Measurements from ENCODE around the gene ALPP.
"Not testable (repeated sequence)": the region's sequence is repeated elsewhere in the genome, so short reads cannot be mapped to it uniquely, and the experiment has no call there.

The ALPP gene

DNA sequence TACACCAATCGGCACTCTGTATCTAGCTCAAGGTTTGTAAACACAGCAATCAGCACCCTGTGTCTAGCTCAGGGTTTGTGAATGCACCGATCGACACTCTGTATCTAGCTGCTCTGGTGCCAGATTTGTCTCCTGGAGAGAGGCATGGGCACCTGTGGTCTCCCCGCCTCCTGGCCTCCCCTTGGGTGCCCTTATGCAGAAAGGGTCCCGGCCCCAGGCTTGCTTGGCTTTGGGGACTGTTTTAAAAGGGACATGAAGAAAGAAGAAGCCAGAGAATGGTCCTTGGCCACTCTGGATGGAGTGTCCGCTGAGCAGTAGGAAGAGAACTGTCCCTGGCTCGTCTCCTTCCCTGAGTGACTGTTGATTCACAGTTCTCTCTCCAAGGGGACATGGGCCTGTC lies 11.5 kb upstream of the ALPP start:
- Histone ChIP-seq H3K27me3 (ENCODE audit: control insufficient read depth, insufficient read depth, low read length) (no peaks in the 10 kb centered on the region), H3K9ac (ENCODE audit: low read length) (no peak overlapping the region), H3K9me3 (ENCODE audit: control insufficient read depth, insufficient read depth, low read depth, low read length) (no peaks in the 10 kb centered on the region), H3K36me3 (ENCODE audit: control insufficient read depth, insufficient read depth, low read length) (no peaks in the 10 kb centered on the region), H3K4me1 (ENCODE audit: control insufficient read depth, insufficient read depth, low read length) (peaks cover 24% of the 10 kb centered on the region), H3K27ac (ENCODE audit: low read depth, low read length) (no peak overlapping the region), H3K4me3 (ENCODE audit: low read depth, low read length) (no peak overlapping the region)

GRCh38 chr2:232367591-232368233 lies 10.8 kb upstream of the ALPP start:
- H3K4me1 ChIP-seq (ENCODE audit: control insufficient read depth, insufficient read depth, low read length) = peaks cover 21% of the 10 kb centered on the region
- no peak overlapping the region for H3K27ac ChIP-seq (ENCODE audit: low read depth, low read length)
- no peak overlapping the region for H3K4me3 ChIP-seq (ENCODE audit: low read depth, low read length)
- no peaks in the 10 kb centered on the region for H3K36me3 ChIP-seq (ENCODE audit: control insufficient read depth, insufficient read depth, low read length)
- no peaks in the 10 kb centered on the region for H3K27me3 ChIP-seq (ENCODE audit: control insufficient read depth, insufficient read depth, low read length)
- H3K9ac ChIP-seq (ENCODE audit: low read length) = no peak overlapping the region
- H3K9me3 ChIP-seq (ENCODE audit: control insufficient read depth, insufficient read depth, low read depth, low read length) = no peaks in the 10 kb centered on the region

GRCh38 chr2:232368311-232368731 lies 10.2 kb upstream of the ALPP start:
- Histone ChIP-seq H3K4me1 (ENCODE audit: control insufficient read depth, insufficient read depth, low read length) (peaks cover 20% of the 10 kb centered on the region), H3K9ac (ENCODE audit: low read length) (no peak overlapping the region), H3K9me3 (ENCODE audit: control insufficient read depth, insufficient read depth, low read depth, low read length) (no peaks in the 10 kb centered on the region), H3K36me3 (ENCODE audit: control insufficient read depth, insufficient read depth, low read length) (no peaks in the 10 kb centered on the region), H3K27me3 (ENCODE audit: control insufficient read depth, insufficient read depth, low read length) (no peaks in the 10 kb centered on the region), H3K4me3 (ENCODE audit: low read depth, low read length) (no peak overlapping the region), H3K27ac (ENCODE audit: low read depth, low read length) (no peak overlapping the region)

DNA sequence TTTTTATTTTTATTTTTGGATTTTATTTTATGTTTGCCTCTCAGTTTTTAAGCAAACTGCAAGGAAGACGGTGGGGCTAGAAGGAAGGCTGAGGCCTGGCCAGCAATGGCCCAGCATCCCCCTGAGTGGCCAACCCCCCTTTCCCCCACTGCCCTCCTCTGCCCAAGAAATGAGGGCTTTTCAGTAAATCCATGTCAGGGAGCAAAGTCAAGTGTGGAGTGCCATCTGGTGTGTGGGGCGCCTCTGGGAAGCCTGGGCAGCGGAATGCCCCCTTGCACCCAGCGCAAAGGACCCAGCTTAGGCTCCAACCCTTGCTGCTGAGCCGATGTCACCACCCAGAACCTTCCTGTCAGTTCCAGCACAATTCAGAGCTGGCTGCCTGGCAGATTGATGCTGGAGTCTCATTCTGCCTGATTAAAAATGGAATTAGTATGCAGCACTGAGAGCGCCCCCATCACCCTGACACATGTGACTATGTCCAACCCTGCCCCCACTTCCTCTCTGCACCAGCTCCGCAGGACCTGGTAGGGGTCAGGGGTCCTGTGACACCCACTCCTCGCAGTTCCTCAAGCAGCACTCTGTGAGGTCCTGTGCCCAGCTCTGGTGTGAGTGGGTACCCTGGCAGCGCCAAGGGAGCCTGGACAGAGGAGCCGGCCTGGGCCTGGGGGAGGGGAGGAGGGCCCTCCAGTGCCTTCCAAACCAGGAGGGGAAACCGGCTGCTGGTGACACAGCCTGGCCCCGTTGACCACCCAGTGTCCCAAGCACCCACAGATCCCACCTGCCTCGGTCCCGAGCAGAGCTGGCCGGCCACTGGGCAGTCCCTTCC lies 9.2 kb upstream of the ALPP start:
- no peaks in the 10 kb centered on the region for H3K36me3 ChIP-seq (ENCODE audit: control insufficient read depth, insufficient read depth, low read length)

DNA sequence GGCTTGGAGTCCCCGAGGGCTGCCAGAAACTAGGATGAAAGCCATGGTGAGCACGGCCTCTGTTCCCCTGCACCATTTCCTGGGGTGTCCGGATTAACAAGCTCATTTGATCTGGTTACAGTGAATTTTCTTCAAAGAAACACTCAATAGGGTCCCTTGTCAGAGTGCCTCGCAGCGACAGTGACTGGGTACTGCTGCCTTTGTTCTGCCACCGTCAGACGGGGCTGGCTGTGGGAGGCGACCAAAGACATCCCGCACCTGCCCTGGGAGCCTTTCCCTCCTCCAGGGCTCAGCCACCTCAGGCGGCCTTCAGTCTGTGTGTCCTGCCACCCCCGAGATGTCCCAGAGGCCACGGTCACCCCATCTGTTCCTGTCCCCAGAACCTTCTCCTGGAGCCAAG lies 8.5 kb upstream of the ALPP start:
- not testable (repeated sequence) for H3K4me3 ChIP-seq (ENCODE audit: low read depth, low read length)

More for the DNA sequence above, 9.2 kb upstream of the ALPP start:
- peaks cover 20% of the 10 kb centered on the region for H3K4me1 ChIP-seq (ENCODE audit: control insufficient read depth, insufficient read depth, low read length)
- H3K9ac ChIP-seq (ENCODE audit: low read length) = no peak overlapping the region
- H3K9me3 ChIP-seq (ENCODE audit: control insufficient read depth, insufficient read depth, low read depth, low read length) = no peaks in the 10 kb centered on the region
- H3K27me3 ChIP-seq (ENCODE audit: control insufficient read depth, insufficient read depth, low read length) = no peaks in the 10 kb centered on the region
- H3K4me3 ChIP-seq (ENCODE audit: low read depth, low read length) = no peak overlapping the region
- H3K27ac ChIP-seq (ENCODE audit: low read depth, low read length) = no peak overlapping the region

GRCh38 chr2:232372231-232373208 lies 6.0 kb upstream of the ALPP start:
- no peak overlapping the region for H3K27ac ChIP-seq (ENCODE audit: low read depth, low read length)
- no peaks in the 10 kb centered on the region for H3K36me3 ChIP-seq (ENCODE audit: control insufficient read depth, insufficient read depth, low read length)
- no peaks in the 10 kb centered on the region for H3K27me3 ChIP-seq (ENCODE audit: control insufficient read depth, insufficient read depth, low read length)
- H3K9ac ChIP-seq (ENCODE audit: low read length) = no peak overlapping the region
- H3K9me3 ChIP-seq (ENCODE audit: control insufficient read depth, insufficient read depth, low read depth, low read length) = no peaks in the 10 kb centered on the region
- H3K4me3 ChIP-seq (ENCODE audit: low read depth, low read length) = no peak overlapping the region
- H3K4me1 ChIP-seq (ENCODE audit: control insufficient read depth, insufficient read depth, low read length) = peaks cover 19% of the 10 kb centered on the region

More for the DNA sequence above, 8.5 kb upstream of the ALPP start:
- not testable (repeated sequence) for H3K9ac ChIP-seq (ENCODE audit: low read length); H3K36me3 ChIP-seq (ENCODE audit: control insufficient read depth, insufficient read depth, low read length); H3K27me3 ChIP-seq (ENCODE audit: control insufficient read depth, insufficient read depth, low read length); H3K9me3 ChIP-seq (ENCODE audit: control insufficient read depth, insufficient read depth, low read depth, low read length); H3K27ac ChIP-seq (ENCODE audit: low read depth, low read length)
- H3K4me1 ChIP-seq (ENCODE audit: control insufficient read depth, insufficient read depth, low read length) = peaks cover 24% of the 10 kb centered on the region

DNA sequence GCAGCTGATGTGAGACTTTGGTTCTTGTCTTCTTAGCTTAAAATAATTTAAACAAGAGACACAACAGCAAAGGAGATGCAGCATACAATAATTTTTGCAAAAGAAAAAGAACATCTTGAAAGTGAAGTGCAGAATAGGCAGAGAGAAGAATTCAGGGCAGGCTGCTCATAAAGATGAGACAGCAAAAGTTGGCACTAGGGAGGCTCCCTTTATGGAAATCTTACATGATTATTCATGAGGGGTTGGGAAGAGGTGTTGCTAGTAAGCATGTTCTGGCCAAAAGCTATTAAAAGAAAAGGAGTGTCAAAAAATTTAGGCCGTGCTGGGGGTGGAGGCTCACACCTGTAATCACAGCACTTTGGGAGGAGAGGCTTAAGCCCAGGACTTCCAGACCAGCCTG lies 4.2 kb upstream of the ALPP start:
- H3K36me3 ChIP-seq (ENCODE audit: control insufficient read depth, insufficient read depth, low read length) = no peaks in the 10 kb centered on the region

GRCh38 chr2:232375164-232375563 lies 3.4 kb upstream of the ALPP start:
- H3K4me3 ChIP-seq (ENCODE audit: low read depth, low read length) = no peak overlapping the region
- no peaks in the 10 kb centered on the region for H3K9me3 ChIP-seq (ENCODE audit: control insufficient read depth, insufficient read depth, low read depth, low read length)
- H3K4me1 ChIP-seq (ENCODE audit: control insufficient read depth, insufficient read depth, low read length) = peaks cover 4% of the 10 kb centered on the region; the same call in 1 of the 2 replicates
- no peak overlapping the region for H3K9ac ChIP-seq (ENCODE audit: low read length)
- H3K36me3 ChIP-seq (ENCODE audit: control insufficient read depth, insufficient read depth, low read length) = no peaks in the 10 kb centered on the region
- H3K27me3 ChIP-seq (ENCODE audit: control insufficient read depth, insufficient read depth, low read length) = no peaks in the 10 kb centered on the region
- no peak overlapping the region for H3K27ac ChIP-seq (ENCODE audit: low read depth, low read length)

More for the DNA sequence above, 4.2 kb upstream of the ALPP start:
- no peak overlapping the region for H3K9ac ChIP-seq (ENCODE audit: low read length)
- no peaks in the 10 kb centered on the region for H3K27me3 ChIP-seq (ENCODE audit: control insufficient read depth, insufficient read depth, low read length)
- H3K4me3 ChIP-seq (ENCODE audit: low read depth, low read length) = no peak overlapping the region
- no peaks in the 10 kb centered on the region for H3K9me3 ChIP-seq (ENCODE audit: control insufficient read depth, insufficient read depth, low read depth, low read length)
- H3K27ac ChIP-seq (ENCODE audit: low read depth, low read length) = no peak overlapping the region
- H3K4me1 ChIP-seq (ENCODE audit: control insufficient read depth, insufficient read depth, low read length) = peaks cover 9% of the 10 kb centered on the region

DNA sequence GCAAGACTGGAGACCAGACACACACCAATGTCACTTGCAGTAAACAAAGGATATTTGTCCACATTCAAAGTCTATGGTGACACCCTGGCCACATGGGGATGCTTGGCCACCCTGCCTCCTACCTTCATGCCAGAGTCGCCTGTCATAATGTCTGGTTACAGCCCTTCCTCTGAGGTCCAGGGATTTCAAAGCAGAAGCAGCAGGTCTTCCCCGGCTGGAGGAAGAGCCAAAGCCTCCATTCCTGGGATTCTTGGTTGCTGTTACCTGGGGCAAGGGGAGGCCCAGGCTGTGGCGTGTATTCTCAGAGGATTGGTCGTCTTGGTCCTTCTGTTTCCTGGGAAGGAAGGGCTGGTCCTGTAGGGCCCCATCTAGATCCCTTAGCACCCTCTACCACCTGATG lies 2.3 kb upstream of the ALPP start:
- Histone ChIP-seq H3K4me3 (ENCODE audit: low read depth, low read length) (no peak overlapping the region), H3K4me1 (ENCODE audit: control insufficient read depth, insufficient read depth, low read length) (peaks cover 4% of the 10 kb centered on the region; the same call in 1 of the 2 replicates), H3K36me3 (ENCODE audit: control insufficient read depth, insufficient read depth, low read length) (no peaks in the 10 kb centered on the region), H3K9me3 (ENCODE audit: control insufficient read depth, insufficient read depth, low read depth, low read length) (no peaks in the 10 kb centered on the region), H3K27me3 (ENCODE audit: control insufficient read depth, insufficient read depth, low read length) (no peaks in the 10 kb centered on the region), H3K27ac (ENCODE audit: low read depth, low read length) (no peak overlapping the region), H3K9ac (ENCODE audit: low read length) (no peak overlapping the region)

GRCh38 chr2:232376713-232377112 lies 1.8 kb upstream of the ALPP start:
- Histone ChIP-seq H3K27ac (ENCODE audit: low read depth, low read length) (no peak overlapping the region), H3K27me3 (ENCODE audit: control insufficient read depth, insufficient read depth, low read length) (no peaks in the 10 kb centered on the region), H3K4me3 (ENCODE audit: low read depth, low read length) (no peak overlapping the region), H3K4me1 (ENCODE audit: control insufficient read depth, insufficient read depth, low read length) (peaks cover 4% of the 10 kb centered on the region; the same call in 1 of the 2 replicates), H3K9ac (ENCODE audit: low read length) (no peak overlapping the region), H3K36me3 (ENCODE audit: control insufficient read depth, insufficient read depth, low read length) (no peaks in the 10 kb centered on the region), H3K9me3 (ENCODE audit: control insufficient read depth, insufficient read depth, low read depth, low read length) (no peaks in the 10 kb centered on the region)

Data from HUES6 (cell line).